ENCODE results near the gene CDPF1.

The CDPF1 gene

GRCh38 chr22:46250035-46250782 is at the start of gene CDPF1:
TSS of gene CDPF1 (minus strand) at chr22:46250293. CDS start at chr22:46248284, 2,009 bp downstream.
- DNase-seq (ENCODE audit: low read depth in 2 of 2) = peak; percentile 79 to 88

- no peak for DNase-seq (ENCODE audit: low read depth in 2 of 2)
Measured at GRCh38 chr22:46299101-46299500, 49.0 kb upstream of the CDPF1 start.

- no peak for DNase-seq (ENCODE audit: low read depth in 2 of 2)
Measured at GRCh38 chr22:46297151-46297812, 47.2 kb upstream of the CDPF1 start.

- peak; percentile 93 to 94 for DNase-seq (ENCODE audit: low read depth in 2 of 2)
Measured at GRCh38 chr22:46296257-46297150, 46.4 kb upstream of the CDPF1 start, which contains the start of gene GTSE1. TSS of gene GTSE1 (plus strand) at chr22:46296870. CDS start at chr22:46297401, 531 bp downstream.

GRCh38 chr22:46295277-46295971 is 45.3 kb upstream of the CDPF1 start:
- DNase-seq (ENCODE audit: low read depth in 2 of 2) = no peak

- DNase-seq (ENCODE audit: low read depth in 2 of 2) = no peak
Measured at GRCh38 chr22:46294784-46295183, 44.7 kb upstream of the CDPF1 start.

GRCh38 chr22:46293577-46294260 is 43.6 kb upstream of the CDPF1 start:
- no peak for DNase-seq (ENCODE audit: low read depth in 2 of 2)

- DNase-seq (ENCODE audit: low read depth in 2 of 2) = no peak
Measured at GRCh38 chr22:46292732-46293131, 42.6 kb upstream of the CDPF1 start.

GRCh38 chr22:46292173-46292572 is 42.1 kb upstream of the CDPF1 start:
- DNase-seq (ENCODE audit: low read depth in 2 of 2) = no peak

GRCh38 chr22:46290843-46291785 is 41.0 kb upstream of the CDPF1 start:
- DNase-seq (ENCODE audit: low read depth in 2 of 2) = no peak

- DNase-seq (ENCODE audit: low read depth in 2 of 2) = no peak
Measured at GRCh38 chr22:46290121-46290842, 40.2 kb upstream of the CDPF1 start.

GRCh38 chr22:46289244-46289891 is 39.3 kb upstream of the CDPF1 start:
- no peak for DNase-seq (ENCODE audit: low read depth in 2 of 2)

- DNase-seq (ENCODE audit: low read depth in 2 of 2) = no peak
Measured at GRCh38 chr22:46288846-46289243, 38.8 kb upstream of the CDPF1 start.

- no peak for DNase-seq (ENCODE audit: low read depth in 2 of 2)
Measured at GRCh38 chr22:46287873-46288751, 38.0 kb upstream of the CDPF1 start.

- no peak for DNase-seq (ENCODE audit: low read depth in 2 of 2)
Measured at GRCh38 chr22:46286941-46287872, 37.1 kb upstream of the CDPF1 start.

GRCh38 chr22:46286006-46286405 is 35.9 kb upstream of the CDPF1 start:
- DNase-seq (ENCODE audit: low read depth in 2 of 2) = no peak

Data from stimulated activated CD8-positive, alpha-beta memory T cell treated with anti-CD3 and anti-CD28 coated beads, Interleukin-15, amount 100 ng/mL, for 4 hours (primary cell).